Measurements from ENCODE around the gene SMAD7.

The SMAD7 gene

DNA sequence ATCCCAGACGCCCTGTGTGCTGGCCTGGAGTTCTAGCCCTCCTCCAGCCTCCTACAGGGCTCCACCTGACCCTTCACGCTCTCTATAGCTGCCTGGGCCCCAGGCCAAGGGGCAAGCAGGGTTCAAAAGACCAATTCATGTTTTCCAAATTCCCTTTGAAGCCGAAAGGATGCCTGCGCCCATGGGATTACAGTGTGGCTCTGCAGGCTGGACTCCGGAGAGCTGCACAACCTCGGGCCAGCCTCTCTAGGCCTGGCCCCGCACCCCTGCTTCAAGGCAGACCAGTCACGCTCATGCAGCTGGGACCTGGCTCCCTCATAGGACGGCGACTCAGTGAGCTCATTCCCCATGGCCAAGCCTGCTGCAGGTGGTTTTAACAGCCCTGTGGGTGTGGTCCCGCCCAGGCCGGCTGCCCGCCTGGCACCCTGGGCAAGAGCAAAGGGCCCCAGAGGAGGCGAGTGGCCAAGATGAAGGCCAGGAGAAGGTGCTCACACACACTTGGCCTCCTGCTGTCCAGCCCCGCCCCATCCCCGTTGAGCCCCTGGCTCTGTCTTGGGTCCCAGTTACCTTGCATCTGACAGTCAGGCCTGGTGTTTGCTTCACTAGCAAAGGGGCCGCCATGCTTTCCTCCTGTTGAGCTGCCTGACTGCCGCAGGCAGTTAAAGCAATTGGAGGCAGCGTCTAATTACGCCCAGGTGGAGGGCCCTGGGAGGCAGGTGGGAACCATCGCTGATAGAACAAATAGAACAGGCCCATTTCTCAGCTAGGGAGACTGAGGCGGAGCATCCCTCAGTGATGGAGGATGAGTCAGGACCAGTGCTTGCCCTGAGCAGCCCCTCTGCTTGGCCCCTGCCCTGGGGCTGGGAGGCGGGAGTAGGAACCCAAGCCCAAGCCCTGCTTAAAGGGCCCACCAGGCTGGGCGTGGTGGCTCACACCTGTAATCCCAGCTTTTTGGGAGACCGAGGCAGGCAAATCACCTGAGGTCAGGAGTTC is 56.9 kb downstream of the SMAD7 start:
- DNase-seq (ENCODE audit: low read depth) = no peak

DNA sequence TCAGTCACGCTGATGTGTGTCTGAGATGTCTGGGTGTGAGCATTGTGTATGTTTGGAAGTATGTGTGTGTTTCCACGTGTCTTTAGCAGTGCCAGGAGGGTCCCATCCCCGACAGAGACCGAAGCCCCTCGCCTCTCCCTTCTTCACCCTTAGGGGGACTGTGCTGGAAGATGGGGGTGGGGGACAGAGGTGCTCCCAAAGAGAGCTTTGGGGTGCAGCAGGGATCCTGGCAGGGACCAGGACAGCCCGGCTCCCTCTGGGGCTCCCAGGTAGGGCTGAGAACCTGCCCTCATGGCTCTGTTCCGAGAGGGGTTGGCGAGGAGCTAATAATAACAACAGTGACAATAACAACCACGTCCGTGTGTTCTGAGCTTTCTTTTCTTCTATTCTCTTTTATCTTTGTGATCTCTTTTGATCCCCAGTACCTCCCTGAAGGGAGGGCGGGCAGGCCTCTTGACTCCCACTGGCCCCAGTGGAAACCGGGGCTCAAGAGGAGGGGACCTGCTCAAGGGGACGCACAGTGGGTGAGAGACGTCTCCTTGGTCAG is 57.6 kb downstream of the SMAD7 start:
- DNase-seq (ENCODE audit: low read depth) = no peak

DNA sequence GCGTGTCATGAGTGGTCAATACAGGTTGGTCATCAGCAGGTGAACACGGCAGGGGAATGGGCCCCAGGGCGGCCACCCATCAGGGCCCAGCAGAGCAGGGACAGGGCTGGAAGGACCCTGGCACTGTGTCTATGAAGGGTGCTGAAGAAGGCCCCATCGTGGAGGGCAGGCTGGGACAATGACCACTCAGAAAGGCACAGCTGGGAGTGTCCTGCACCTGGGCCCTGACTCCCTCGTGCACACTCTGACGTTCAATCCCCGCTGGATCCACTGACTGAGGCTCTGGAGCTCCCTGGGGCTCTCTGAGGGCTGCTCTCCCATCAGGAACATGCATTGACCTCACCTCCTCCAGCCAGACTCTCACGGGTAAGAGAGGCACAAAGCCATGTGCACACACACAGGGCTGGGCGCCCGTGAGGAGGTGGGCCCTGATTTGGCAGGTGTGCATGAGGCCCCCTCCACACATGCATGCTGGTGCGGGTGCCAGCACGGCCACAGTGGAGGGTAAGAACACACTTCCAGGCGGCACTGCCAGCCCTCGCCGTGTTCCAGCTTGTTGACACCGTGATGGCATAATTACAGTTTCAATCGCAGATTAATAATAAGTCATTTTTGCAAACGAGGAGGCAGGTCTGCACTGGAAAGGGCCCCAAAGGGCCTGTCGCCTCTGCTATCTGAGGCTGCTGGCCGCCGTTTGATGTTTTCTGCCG is 58.5 kb downstream of the SMAD7 start:
- DNase-seq (ENCODE audit: low read depth) = no peak

DNA sequence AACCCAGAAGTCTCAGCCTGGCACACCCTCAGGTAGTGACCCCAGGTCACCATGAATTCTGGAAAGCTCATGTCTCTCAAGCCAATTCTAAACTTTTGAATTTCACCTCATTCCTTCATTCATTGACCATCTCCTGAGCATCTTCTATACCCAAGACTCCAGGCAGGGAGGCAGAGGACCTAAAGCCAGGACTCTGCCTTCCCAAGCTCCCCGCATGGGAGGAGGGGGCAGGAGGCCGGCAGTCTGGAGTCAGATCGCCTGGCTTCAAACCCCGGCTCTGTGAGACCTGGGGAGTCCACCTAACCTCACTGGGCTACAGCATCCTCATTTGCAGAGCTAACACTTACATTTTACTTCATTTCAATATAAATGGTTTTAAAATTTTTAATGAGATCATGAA is 59.0 kb downstream of the SMAD7 start:
- no peak for DNase-seq (ENCODE audit: low read depth)

DNA sequence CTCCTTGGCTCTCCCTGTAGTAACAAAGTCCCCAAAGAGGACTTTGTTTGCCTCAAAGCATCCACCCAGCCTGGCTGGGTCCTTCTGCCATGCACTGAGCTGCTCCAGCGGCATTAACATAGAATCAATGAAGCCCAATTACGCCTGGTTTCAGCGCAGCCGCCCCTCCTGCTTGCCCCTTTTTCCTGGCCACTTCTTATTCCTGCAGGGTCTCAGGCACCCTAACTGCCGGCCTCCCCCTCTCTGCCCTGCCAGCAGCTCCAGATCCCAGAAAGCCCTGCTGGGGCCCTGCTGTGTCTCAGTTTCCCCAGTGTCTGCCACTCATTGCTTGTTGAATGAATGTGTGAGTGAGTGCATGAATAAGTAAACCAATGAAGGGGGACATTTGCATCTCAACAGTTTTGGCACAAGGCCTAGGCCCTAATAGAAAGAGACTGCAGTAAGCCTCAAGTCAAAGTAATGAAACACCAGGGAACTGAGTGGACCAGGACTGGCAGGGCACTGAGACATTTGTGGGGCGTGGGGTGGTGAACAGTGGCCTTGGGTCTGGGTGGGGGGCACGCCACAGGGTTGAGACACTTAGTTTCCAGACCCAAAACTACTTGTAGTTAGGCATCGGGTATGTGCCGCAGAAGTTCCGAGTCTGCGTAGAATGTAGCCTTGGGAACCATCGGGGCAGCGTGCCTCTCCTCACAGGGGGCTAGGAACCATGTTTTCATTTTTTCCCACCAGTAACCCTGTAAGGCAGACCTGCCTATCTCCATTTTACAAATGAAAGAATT is 60.6 kb downstream of the SMAD7 start:
- DNase-seq (ENCODE audit: low read depth) = no peak

DNA sequence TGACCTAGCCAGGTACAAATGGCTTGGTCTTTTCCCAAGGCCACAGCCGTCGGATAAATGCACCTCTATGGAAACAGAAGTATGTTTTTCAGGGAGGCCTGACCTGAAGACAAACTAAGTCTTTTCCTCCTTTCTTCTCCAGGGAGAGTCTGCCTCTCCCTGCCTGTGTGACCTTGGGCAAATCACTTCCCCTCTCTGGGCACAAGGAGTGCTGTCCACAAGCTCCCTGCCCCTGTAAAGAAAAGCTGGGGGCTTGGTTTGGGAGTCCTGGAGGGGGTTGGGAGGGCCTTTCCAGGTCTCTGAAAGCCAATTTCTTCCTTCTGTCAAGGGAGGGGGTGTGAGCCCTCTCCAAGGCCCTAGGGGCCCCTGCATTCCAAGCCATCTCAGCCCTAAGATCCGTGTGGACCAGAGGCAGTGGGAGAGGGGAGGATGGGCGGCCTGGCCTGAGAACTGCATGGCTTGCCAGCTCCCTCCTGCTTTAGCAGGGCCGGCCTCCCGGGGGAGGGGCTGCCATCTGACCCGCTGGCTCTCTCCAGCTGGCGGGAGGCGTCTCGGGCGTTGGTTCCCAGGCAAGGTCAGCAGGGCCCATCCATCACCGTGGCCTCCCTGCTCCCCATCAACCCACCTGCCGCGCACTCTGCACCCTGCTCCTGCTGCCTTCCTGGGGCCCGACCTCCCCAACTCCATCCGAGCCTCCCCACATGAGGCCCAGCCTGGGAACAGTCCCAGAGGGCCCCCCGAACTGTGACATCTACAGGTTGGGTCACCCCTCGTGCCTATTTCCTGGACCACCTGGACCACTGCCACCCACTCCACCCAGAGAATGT is 61.4 kb downstream of the SMAD7 start:
- no peak for DNase-seq (ENCODE audit: low read depth)

DNA sequence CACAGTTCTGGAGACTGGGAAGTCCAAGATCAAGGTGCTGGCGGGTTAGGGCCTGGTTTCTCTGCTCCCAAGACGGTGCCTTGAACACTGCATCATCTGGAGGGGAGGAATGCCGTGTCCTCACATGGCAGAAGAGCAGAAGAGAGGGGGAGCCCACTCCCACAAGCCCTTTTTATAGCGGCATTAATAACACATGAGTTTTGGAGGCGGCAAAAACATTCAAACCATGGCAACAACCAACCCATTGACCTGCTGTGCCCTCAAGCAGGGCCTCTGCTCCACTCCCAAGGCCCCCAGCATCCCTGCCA is 62.0 kb downstream of the SMAD7 start:
- DNase-seq (ENCODE audit: low read depth) = no peak

DNA sequence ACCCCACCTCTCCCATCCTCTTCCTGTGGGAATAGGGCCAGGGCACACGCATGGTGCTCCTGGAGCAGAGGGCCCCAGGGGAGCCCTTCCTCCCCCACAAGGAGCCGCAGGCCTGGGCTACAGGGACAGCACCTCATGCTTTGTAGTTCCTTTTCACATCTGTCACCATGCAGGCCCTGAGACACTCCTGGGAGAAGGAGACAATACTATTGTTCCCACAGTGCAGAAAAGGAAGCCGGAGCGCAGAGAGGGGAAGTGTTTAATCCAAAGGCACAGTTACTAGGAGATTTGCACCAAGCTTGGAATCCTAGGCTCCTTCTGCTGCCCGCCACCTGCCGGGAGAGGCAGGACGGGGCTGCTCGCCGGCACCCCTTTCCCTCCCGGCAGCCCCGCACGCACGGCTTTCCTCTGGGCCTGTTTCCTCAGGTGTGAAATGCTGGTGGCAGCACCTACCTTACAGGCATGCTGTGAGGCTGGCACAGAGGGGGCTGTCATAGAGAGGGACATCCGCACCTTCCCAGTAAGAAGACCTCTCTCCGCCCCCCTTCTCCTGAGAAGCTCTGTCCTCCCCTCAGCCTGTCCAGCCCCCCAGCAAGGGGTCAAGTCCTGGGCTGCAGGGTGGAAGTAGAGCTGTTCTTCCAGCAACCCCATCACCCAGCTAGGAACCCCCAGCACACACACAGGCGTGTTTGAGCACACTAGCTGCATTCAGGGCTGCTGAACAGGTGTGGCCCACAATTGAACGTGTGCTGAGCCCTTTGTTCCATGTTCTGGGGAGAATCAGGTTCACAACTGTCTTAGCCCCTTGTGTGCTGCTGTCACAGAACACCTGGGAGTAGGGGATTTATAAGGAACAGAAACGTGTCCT is 62.6 kb downstream of the SMAD7 start:
- no peak for DNase-seq (ENCODE audit: low read depth)

DNA sequence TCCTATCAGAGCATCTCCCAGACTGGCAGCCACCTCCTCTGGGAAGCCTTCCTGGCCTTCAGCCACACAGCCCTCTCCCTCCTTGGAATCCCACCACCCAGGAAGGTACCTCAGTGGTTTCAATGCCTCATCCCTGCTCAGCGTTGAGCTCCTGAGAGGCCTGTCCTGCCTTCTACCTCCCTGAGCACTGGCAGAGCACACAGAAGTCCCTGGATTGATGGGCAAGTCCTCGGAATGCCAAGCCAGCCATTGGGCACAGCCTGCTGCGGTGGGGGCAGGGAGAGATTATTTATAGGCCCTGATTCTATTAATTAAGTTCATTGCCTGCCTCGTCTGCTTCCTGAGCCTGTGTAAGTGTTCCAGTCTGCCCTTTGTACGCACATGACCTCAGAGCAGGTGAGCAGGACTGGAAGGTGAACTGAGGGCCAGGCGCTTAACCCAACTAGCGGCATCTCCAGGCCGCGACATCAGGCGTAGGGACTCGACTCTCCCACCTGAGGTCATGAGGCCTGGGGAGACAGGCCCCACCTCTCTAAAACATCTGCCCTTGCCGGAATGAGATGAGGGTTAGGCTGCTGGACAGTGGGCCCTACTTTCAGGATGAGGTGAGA is 63.4 kb downstream of the SMAD7 start:
- no peak for DNase-seq (ENCODE audit: low read depth)

DNA sequence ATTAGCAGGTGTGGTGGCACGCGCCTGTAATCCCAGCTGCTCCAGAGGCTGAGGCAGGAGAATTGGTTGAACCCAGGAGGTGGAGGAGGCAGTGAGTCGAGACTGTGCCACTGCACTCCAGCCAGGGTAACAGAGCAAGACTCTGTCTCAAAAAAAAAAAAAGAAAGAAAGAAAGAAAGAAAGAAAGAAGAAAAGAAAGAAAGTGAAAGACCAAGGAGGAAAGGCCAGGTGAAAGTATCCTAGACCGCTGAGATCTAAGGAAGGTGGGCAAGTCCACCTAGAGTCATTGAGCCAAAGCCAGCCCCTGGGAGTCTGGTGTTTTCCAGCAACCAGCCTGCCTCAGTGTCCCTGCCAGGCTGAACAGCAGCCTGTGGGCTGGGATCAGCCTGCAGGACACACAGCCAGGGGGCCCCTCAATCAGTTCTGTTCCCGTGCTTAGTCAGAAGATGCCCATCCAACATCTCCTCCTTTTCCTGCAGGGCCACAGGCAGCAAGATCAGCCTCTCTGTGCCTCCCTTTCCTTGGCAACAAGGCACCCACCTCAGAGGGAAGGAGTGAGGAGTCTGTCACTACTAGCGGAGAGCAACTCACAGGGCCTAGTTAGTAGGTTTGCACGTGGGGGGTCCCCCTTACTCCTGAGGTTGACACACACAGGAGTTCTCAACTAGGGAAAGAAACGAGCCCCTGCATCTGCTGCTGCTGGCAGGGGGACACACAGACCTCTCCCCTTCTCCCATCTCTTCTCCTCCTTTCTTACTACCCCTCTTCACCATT is 64.1 kb downstream of the SMAD7 start:
- no peak for DNase-seq (ENCODE audit: low read depth)

DNA sequence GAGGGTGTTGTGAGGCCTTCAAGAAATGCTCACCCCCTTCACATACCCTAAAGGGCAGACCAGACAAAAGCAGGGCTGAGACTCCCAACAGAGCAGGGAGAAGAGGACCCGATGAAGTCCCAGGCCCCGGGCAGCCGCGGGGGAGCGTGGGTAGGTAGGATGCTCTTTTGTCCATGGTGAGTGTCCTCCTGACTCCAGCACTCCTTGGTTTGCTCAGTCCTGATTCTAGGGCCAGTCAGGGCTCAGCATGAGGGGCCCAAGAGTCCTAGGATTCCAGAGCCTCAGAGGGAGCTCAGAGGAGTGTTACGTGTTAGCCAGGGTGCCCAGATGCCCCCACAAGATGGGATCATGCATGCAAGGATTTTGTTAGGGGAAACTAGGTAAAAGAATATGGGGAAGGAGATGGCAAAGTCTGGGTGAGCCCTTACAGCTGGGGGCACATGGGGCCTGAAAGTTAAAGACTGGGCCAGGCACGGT is 64.8 kb downstream of the SMAD7 start:
- DNase-seq (ENCODE audit: low read depth) = no peak

DNA sequence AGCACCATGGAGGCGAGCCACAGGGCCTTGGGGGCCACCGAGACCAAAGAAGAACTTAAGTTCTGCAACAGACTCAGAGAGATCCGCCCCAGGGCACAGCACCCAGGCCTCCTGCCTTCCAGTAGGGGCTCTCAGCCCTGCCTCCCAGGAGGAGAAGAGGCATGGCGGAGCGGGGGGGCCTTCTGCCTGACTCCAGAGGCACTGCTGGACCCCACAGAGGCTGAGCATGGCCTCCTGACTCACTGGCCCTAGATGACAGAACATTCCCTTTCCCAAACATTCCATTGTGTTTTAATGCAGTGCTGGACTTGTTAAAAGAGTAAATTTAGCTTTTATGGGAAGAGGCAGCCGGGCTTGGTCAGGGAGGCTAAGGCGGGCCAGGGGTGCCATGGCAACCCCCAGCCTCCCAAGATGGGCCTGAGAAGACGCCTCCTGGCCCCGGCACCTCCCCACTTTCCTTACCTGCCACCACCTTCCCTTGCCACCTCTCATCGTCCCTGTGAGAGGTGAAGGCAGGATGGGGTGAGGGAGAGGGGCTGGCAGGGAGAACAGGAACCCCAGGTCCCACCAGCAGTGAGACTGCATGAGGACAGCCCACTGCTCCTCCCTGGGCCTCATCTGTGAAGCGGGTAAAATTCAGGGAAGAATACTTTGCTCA is 65.4 kb downstream of the SMAD7 start:
- no peak for DNase-seq (ENCODE audit: low read depth)

DNA sequence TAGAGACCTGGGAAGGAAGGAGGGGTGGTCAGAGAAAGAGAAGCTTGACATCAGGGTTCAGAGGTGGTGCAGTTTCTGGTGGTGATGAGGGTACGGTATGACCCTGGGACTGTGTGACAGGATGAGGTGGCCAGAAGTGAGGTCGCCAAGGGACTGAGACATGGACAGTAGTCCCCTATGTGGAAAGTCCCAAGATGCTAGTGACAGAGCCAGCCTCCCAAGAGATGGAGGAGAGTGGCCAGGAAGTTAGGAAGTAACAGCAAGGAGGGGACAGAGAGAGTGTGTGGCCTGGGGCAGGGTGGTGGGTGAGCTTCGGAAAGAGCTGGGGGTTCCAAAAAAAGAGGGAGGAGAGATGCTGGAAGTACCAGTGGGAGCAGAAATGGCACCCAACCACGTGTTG is 66.0 kb downstream of the SMAD7 start:
- DNase-seq (ENCODE audit: low read depth) = no peak

DNA sequence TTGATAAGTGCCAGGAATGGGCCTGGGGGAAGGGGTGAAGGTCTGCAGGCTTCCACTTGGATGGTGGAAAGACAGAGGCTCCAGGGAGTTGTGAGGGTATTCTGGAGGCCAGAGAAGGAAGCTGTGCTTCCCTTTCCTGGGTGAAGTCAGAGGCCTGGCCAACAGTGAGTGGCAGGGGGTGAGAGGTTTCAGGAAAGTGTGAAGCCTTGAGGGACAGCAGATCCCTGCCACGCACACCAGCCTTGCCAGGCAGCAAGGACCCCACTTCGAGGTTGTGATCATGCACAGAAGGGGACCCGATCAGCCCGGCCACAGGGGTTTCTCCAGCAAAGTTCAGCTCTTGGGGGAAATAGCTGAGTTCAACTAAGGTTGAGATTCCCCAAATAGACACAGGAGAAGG is 66.5 kb downstream of the SMAD7 start:
- DNase-seq (ENCODE audit: low read depth) = no peak

DNA sequence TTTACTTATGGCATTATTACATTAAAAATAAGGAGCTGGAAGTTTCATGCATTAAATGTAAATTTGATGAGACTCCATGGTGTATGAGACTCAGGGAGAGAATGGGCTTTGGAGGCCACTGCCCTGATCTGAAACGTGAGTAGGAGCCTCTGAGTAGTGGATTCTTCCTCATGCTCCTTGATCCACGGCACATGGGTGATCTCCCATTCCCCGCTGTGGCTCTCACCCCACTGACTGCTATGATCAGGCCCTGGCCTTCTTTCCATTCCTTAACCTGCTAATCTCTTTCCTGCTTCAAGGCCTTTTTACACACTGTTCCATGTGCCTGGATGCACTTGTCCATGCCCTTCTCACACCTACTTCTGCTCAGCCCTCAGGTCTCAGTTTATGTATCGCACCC is 68.4 kb downstream of the SMAD7 start:
- no peak for DNase-seq (ENCODE audit: low read depth)

DNA sequence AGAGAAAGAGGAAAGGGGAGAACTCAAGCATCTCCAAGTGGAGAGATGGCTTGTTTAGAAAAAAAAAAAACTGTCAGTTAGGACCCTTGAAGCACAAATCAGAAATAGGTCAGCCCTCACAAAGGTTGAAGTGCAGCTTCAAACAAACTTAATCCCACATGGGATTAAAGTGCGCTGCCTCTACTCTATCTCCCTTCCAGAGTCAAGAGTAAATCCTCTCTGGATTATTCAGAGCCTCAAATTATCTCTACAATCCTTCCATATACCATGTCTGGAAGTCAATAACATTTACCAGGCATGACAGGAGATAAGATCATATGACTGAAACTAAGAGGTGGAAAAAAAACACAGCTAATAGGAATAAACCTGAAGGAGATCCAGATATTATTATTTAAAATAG is 69.8 kb downstream of the SMAD7 start:
- DNase-seq (ENCODE audit: low read depth) = no peak

DNA sequence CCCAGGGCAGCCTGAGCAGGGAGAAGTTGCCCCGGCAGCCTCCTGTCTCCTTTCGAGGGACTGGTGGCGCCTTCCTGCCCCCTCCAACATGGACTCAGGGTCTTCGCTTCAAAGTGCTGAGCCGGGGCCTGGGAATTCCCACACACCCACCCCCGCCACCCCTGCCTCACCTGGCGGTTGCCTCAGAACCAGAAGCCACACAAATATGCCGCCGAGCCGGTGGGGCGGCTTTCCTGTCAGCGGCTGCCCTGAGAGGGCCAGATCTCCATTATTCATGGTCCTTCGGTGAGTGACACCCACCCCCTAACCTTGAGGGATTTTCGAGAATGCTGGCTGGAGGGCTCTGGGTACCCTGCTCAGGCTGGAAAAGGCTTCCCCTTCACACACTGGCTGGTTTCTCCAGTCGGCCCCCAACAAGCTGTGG is 71.7 kb downstream of the SMAD7 start:
- no peak for DNase-seq (ENCODE audit: low read depth)

DNA sequence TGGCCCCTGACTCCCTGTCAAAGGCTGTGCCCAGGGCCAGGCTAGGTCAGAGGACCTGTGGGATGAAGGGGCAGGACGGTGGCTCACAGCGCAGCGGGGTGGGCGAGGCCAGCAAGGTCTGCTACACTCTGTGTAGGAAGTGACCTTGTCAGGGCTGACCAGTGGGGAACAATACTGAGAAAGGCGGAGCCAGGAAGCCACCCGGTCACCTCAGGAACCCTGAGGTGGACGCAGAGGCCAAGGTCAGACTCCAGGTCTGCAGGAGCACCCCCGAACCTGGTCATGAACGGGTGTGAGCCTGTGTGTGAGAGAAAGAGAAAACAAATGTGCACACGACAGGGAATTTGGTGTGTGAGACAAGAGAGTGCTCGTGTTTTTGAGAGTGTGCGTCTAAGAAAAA is 72.3 kb downstream of the SMAD7 start:
- no peak for DNase-seq (ENCODE audit: low read depth)

DNA sequence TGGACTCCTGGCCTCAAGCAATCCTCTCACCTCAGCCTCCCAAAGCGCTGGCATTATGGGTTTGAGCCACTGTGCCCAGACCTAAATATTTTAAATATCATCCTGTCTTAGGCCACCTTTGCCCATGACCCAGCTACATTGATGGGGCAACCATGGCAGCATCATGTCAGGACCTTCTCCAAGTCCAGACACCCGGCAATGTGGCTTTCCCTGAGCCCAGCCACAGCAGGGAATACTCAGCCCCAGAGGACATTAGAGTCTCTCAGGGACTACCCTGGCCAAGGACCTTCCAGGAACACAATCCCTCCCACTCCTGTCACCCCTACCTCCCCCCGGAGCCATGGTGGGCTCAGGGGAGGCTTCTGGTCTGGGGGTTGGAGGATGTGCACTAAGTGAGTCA is 72.8 kb downstream of the SMAD7 start:
- no peak for DNase-seq (ENCODE audit: low read depth)
